Measurements from ENCODE around the gene LNX1. TPM values are rescaled to one million over a fixed set of nuclear protein-coding genes. Genes with fewer than 3 reads are reported as not detected.

LNX1 gene
- total RNA-seq, 1 donor from 2014 or later = 13.0 TPM

DNA sequence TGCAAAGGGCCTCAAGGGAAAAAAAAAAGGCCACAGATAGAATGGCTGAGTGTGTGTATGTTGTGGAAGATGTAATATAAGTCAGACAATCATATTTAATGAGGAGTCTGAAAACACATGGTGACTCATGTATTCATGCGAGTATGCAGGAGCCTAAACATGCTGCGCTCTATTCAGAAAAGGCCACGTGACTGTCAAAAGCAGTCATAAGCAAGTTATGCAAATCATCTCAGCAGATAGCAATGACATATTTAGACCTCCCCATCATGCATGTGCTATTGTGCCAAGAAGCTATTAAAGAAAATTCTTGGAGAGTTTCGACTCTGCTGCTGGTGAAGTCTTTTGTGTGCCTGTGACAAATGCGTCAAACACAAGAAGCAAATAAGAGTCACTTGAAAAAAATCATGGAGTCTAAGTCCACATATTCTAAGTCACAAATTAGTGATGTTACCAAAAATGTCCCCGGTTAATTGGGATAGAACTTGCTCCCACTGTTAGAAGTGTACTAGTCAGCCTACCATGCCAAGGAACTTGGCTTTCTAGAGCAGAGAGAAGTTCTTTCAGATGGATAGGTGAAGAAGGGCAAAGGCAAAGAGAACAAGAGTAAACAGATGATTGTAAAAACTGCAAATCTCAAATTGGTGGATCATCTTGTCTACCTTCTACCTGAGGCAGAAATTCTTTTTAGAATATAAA lies 5.0 kb downstream of the LNX1 start:
- Mint-ChIP-seq H3K4me3 (no peak overlapping the region), H3K36me3 (peaks cover 4% of the 10 kb centered on the region), H3K27ac (no peak overlapping the region), H3K4me1 (peaks cover 51% of the 10 kb centered on the region), H3K9me3 (no peaks in the 10 kb centered on the region), H3K27me3 (ENCODE audit: low read depth) (no peaks in the 10 kb centered on the region)
- DNase-seq (ENCODE audit: low spot score in 2 of 2, unreplicated experiment in 2 of 2) = no peak
- TF ChIP-seq, protein P1, sequence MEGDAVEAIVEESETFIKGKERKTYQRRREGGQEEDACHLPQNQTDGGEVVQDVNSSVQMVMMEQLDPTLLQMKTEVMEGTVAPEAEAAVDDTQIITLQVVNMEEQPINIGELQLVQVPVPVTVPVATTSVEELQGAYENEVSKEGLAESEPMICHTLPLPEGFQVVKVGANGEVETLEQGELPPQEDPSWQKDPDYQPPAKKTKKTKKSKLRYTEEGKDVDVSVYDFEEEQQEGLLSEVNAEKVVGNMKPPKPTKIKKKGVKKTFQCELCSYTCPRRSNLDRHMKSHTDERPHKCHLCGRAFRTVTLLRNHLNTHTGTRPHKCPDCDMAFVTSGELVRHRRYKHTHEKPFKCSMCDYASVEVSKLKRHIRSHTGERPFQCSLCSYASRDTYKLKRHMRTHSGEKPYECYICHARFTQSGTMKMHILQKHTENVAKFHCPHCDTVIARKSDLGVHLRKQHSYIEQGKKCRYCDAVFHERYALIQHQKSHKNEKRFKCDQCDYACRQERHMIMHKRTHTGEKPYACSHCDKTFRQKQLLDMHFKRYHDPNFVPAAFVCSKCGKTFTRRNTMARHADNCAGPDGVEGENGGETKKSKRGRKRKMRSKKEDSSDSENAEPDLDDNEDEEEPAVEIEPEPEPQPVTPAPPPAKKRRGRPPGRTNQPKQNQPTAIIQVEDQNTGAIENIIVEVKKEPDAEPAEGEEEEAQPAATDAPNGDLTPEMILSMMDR (IDR thresholded peaks at IDR 0.05; ENCODE audit: unreplicated experiment) = no peak

DNA sequence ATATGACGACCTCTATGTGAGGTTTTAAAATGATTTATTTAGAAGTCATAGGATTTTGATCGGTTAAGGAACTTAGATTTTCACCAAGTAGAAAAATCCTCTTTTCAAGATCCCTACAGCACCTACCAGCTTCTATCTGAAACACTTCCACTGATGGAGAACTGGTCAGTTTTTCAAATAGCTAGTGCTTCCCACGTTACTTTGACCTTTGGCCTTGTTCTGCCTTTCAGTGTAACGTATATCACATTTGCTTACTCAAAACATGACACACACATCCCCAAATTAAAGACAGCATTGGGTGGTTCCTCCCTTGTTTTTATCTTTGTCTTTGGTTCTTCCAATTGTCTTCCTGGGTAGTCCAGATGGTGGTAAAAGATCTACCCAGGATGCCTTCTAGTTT lies 6.6 kb downstream of the LNX1 start:
- Mint-ChIP-seq H3K36me3 (peaks cover 4% of the 10 kb centered on the region), H3K9me3 (no peaks in the 10 kb centered on the region), H3K4me3 (no peak overlapping the region), H3K27me3 (ENCODE audit: low read depth) (no peaks in the 10 kb centered on the region), H3K27ac (no peak overlapping the region), H3K4me1 (peaks cover 45% of the 10 kb centered on the region)
- TF ChIP-seq, protein P1 (IDR thresholded peaks at IDR 0.05; ENCODE audit: unreplicated experiment) = no peak
- no peak for DNase-seq (ENCODE audit: low spot score in 2 of 2, unreplicated experiment in 2 of 2)

DNA sequence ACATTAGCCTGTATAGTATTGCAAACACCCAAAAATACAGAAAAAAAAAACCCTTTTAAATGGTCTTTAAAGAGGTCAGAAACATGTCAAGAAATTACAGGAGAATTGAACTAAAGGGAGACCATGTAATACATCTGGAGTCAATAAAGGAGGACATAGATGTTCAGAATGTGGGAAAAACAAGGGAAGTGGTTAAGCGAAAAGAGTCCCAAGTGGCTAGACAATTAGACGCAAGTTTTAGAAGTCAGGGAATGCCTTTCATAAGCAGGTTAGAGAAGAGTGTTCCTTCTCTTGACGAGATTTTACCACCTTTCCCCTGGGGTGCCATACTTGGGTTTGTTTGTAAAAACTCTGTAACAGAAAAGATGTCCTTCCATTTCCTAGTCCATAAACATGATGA lies 7.8 kb downstream of the LNX1 start:
- peaks cover 4% of the 10 kb centered on the region for H3K36me3 Mint-ChIP-seq
- peaks cover 40% of the 10 kb centered on the region for H3K4me1 Mint-ChIP-seq
- no peak overlapping the region for H3K4me3 Mint-ChIP-seq
- no peaks in the 10 kb centered on the region for H3K9me3 Mint-ChIP-seq
- TF ChIP-seq, protein P1 (IDR thresholded peaks at IDR 0.05; ENCODE audit: unreplicated experiment) = no peak
- no peaks in the 10 kb centered on the region for H3K27me3 Mint-ChIP-seq (ENCODE audit: low read depth)
- no peak overlapping the region for H3K27ac Mint-ChIP-seq
- DNase-seq (ENCODE audit: low spot score in 2 of 2, unreplicated experiment in 2 of 2) = no peak

DNA sequence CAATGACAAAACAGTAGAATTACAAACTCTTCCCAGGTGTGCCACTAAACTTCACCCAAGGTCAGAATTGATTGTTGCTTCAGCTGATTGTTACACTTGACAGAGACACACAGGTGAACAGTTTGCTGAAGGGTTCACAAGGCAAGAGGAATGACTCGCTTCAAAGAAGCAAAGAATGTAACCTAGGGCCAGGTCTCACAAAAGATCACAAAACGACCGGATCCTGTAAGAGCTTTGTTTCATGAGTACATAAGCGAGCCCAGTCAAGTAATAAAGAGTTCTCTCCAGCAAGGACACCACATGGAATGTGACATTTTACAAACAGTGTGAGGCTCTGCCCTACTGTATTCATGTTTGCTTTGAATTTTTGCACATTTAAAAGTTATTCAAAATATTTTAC lies 9.1 kb downstream of the LNX1 start:
- Mint-ChIP-seq H3K36me3 (peaks cover 4% of the 10 kb centered on the region), H3K27ac (no peak overlapping the region), H3K4me3 (no peak overlapping the region), H3K4me1 (peaks cover 38% of the 10 kb centered on the region), H3K27me3 (ENCODE audit: low read depth) (no peaks in the 10 kb centered on the region), H3K9me3 (no peaks in the 10 kb centered on the region)
- TF ChIP-seq, protein P1 (IDR thresholded peaks at IDR 0.05; ENCODE audit: unreplicated experiment) = no peak
- DNase-seq (ENCODE audit: low spot score in 2 of 2, unreplicated experiment in 2 of 2) = no peak

DNA sequence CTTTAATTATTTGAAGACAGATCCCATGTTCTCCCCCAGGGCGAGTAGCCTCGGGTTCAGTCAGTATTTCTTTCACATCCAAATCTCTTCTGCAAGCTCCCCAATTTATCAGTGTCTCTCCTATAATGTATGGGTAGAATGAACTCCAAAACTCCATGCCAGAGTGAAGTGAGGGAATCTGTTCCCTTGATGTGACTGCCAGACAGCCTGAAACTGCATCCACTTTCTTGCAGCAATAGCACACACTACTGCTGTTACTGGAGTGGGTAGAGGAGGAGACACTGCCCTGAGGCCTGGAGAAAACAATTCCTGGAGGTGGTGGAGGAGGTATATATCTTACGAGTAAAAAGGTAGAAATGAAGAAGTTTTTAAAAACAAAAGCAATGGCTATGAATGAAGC lies 11.0 kb downstream of the LNX1 start:
- Mint-ChIP-seq H3K4me1 (peaks cover 34% of the 10 kb centered on the region), H3K9me3 (no peaks in the 10 kb centered on the region), H3K27ac (peak overlapping the region; percentile 26), H3K36me3 (peaks cover 2% of the 10 kb centered on the region), H3K27me3 (ENCODE audit: low read depth) (no peaks in the 10 kb centered on the region), H3K4me3 (no peak overlapping the region)
- TF ChIP-seq, protein P1 (IDR thresholded peaks at IDR 0.05; ENCODE audit: unreplicated experiment) = no peak
- DNase-seq (ENCODE audit: low spot score in 2 of 2, unreplicated experiment in 2 of 2) = no peak

All from mesothelial cell of epicardium (in vitro differentiated cells).